Measurements from ENCODE around the gene DENND1A. TPM values are rescaled to one million over a fixed set of nuclear protein-coding genes. Genes with fewer than 3 reads are reported as not detected.
A peak's percentile ranks its signal among the peaks of the same experiment; 100 is the strongest.
"Not testable (repeated sequence)": the region's sequence is repeated elsewhere in the genome, so short reads cannot be mapped to it uniquely, and the experiment has no call there.

DENND1A gene
- total RNA-seq, 1 experiment from 2014 or later: 50.1 TPM

DNA sequence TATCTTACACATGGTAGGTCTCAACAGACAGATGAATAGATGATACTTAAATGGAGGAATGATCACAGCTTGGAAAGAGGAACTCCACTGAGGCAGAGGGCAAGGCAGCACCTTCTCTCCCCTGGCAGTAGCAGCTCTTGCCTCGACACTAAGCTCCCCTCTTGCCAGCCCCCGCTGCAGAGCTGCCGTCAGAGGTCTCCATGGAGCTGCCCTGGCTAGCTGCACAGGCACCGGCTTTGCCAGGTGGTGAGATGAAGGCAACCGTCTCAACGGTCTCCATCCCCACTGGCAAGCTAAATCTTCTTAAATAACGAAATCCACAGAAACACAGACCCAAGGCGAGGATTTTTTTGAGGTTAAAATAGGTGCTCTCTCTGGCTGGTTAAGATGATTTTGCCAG, 492.7 kb downstream of the DENND1A start:
- H2AFZ ChIP-seq (ENCODE audit: low read length): no peak overlapping the region
- H3K36me3 ChIP-seq (ENCODE audit: insufficient read depth, low read length): no peaks in the 10 kb centered on the region
- H3K4me3 ChIP-seq (ENCODE audit: low read length): no peak overlapping the region
- H3K9ac ChIP-seq (ENCODE audit: low read length): no peak overlapping the region
- H3K9me2 ChIP-seq (replicated peaks; ENCODE audit: insufficient read depth, low read length): no peaks in the 10 kb centered on the region
- no peaks in the 10 kb centered on the region for H3K9me3 ChIP-seq (ENCODE audit: low read length)
- no peaks in the 10 kb centered on the region for H3K79me2 ChIP-seq (ENCODE audit: low read length)
- H3K4me1 ChIP-seq (ENCODE audit: low read length): peaks cover 4% of the 10 kb centered on the region
- no peak overlapping the region for H3K4me2 ChIP-seq (ENCODE audit: low read depth, low read length, poor library complexity, severe bottlenecking)
- DNase-seq: no peak
- H3K27ac ChIP-seq (ENCODE audit: low read length): no peak overlapping the region
- H3K27me3 ChIP-seq (ENCODE audit: low read length): no peaks in the 10 kb centered on the region
- H4K20me1 ChIP-seq (ENCODE audit: insufficient read depth, low read depth, low read length): no peaks in the 10 kb centered on the region

DNA sequence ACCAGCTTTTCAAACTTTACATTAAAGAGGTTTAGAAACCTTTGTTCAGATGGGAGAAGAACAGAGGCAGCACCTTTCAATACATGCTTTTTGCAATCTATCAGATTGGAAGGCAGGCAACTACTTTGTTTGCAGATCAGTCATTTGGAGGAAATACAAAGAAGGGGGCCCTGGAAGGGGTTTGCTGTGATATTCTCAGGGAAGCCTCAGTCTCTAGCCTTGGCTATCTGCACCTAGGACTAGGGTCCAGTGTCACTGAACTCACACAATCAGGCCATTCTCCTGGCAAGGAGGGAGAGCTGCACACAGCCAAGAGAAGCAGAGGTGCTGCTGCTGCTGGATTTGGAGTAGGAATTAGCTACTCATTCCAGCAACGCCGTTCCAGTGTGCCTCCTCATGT, 494.5 kb downstream of the DENND1A start:
- DNase-seq: no peak
- no peaks in the 10 kb centered on the region for H3K79me2 ChIP-seq (ENCODE audit: low read length)
- no peak overlapping the region for H3K27ac ChIP-seq (ENCODE audit: low read length)
- H3K9ac ChIP-seq (ENCODE audit: low read length): no peak overlapping the region
- no peaks in the 10 kb centered on the region; the same call in 1 of the 2 replicates for H3K36me3 ChIP-seq (ENCODE audit: insufficient read depth, low read length)
- H2AFZ ChIP-seq (ENCODE audit: low read length): no peak overlapping the region
- no peak overlapping the region for H3K4me2 ChIP-seq (ENCODE audit: low read depth, low read length, poor library complexity, severe bottlenecking)
- H4K20me1 ChIP-seq (ENCODE audit: insufficient read depth, low read depth, low read length): no peaks in the 10 kb centered on the region
- no peaks in the 10 kb centered on the region for H3K9me3 ChIP-seq (ENCODE audit: low read length)
- H3K9me2 ChIP-seq (replicated peaks; ENCODE audit: insufficient read depth, low read length): no peaks in the 10 kb centered on the region
- H3K27me3 ChIP-seq (ENCODE audit: low read length): no peaks in the 10 kb centered on the region
- H3K4me1 ChIP-seq (ENCODE audit: low read length): no peaks in the 10 kb centered on the region
- no peak overlapping the region for H3K4me3 ChIP-seq (ENCODE audit: low read length)

DNA sequence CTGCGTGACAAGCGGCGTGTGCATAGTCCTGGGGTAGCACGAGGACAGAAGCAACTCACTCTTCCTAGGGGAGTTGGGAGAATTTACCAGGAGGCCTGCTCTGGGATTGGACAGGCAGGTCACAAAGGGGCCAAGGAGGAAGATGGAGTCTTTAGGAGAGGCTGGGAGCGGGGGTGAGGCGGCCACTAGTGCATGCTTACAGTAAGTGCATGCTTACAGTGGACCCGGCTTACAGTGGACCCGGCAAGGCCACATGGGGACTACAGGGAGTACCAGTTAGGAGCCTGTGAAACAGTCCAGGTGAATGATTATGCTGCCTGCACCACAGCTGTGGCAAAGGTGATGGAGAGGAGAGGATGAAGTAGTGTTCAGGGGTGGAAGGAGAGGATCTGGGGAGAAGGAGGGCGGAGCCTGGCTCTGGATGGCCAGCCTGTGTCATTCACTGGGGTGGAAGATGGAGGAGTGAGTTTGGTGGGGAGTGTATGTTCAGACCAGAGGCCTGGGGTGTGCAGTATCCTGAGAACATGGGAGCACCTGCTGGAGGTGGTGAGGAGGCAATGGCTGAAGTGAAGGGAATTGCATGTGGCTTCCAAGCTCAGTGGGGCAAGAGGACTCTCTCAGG, 495.2 kb downstream of the DENND1A start:
- no peak overlapping the region for H3K4me3 ChIP-seq (ENCODE audit: low read length)
- H3K27me3 ChIP-seq (ENCODE audit: low read length): no peaks in the 10 kb centered on the region
- H2AFZ ChIP-seq (ENCODE audit: low read length): no peak overlapping the region
- H3K27ac ChIP-seq (ENCODE audit: low read length): no peak overlapping the region
- no peak for DNase-seq
- no peak overlapping the region for H3K4me2 ChIP-seq (ENCODE audit: low read depth, low read length, poor library complexity, severe bottlenecking)
- no peaks in the 10 kb centered on the region for H3K9me3 ChIP-seq (ENCODE audit: low read length)
- no peaks in the 10 kb centered on the region for H3K9me2 ChIP-seq (replicated peaks; ENCODE audit: insufficient read depth, low read length)
- H3K79me2 ChIP-seq (ENCODE audit: low read length): no peaks in the 10 kb centered on the region
- no peak overlapping the region for H3K9ac ChIP-seq (ENCODE audit: low read length)
- H3K4me1 ChIP-seq (ENCODE audit: low read length): no peaks in the 10 kb centered on the region
- no peaks in the 10 kb centered on the region for H4K20me1 ChIP-seq (ENCODE audit: insufficient read depth, low read depth, low read length)
- no peaks in the 10 kb centered on the region; the same call in 1 of the 2 replicates for H3K36me3 ChIP-seq (ENCODE audit: insufficient read depth, low read length)

DNA sequence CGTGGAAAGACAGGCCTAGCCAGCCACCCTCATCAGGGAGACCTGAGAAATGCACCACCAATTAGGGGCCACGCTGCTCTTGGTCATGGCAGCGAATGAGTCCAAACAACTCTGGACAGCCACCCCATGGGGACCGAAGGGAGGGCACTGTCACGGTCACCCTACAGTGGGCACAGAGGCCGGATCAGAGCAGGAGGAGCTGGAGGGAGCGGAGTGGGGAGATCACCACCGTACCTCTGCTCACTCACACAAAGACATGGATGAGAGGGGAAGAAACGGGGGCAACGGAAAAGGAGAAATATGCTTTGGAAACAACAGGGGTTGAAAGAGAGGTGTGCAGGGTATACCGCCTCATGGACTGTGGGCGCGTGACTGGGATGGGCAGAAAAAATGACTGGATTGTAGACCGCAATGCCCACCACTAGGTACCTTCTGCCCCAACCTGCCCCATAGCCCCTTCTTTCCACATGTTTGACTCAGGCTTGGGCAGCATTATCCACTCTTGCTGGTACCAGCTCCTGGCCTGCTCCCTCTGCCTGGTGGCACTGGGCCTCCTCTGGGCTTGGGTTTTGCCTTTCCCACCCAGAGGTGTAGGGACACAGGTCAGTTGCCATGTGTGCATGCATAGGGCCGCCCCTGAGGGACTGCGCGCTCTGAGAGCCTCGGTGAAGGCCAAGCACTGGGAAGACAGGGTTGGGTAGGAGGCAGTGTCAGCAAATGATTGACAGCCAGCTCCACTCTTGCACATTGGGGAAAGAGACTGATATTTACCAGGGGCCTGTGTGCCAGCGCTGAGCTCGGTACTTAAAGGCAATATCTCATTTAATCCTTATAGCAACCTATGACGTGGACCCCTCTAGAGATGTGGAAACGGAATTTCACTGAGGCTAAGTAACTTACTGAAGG, 497.3 kb downstream of the DENND1A start:
- H3K9me2 ChIP-seq (replicated peaks; ENCODE audit: insufficient read depth, low read length): no peaks in the 10 kb centered on the region
- no peak overlapping the region for H3K9ac ChIP-seq (ENCODE audit: low read length)
- H3K4me1 ChIP-seq (ENCODE audit: low read length): peaks cover 13% of the 10 kb centered on the region
- H3K27ac ChIP-seq (ENCODE audit: low read length): no peak overlapping the region
- H3K27me3 ChIP-seq (ENCODE audit: low read length): no peaks in the 10 kb centered on the region
- no peak overlapping the region for H3K4me3 ChIP-seq (ENCODE audit: low read length)
- H3K4me2 ChIP-seq (ENCODE audit: low read depth, low read length, poor library complexity, severe bottlenecking): no peak overlapping the region
- H3K79me2 ChIP-seq (ENCODE audit: low read length): no peaks in the 10 kb centered on the region
- DNase-seq: no peak
- H3K36me3 ChIP-seq (ENCODE audit: insufficient read depth, low read length): no peaks in the 10 kb centered on the region; the same call in 1 of the 2 replicates
- no peaks in the 10 kb centered on the region for H4K20me1 ChIP-seq (ENCODE audit: insufficient read depth, low read depth, low read length)
- H2AFZ ChIP-seq (ENCODE audit: low read length): no peak overlapping the region
- no peaks in the 10 kb centered on the region for H3K9me3 ChIP-seq (ENCODE audit: low read length)

DNA sequence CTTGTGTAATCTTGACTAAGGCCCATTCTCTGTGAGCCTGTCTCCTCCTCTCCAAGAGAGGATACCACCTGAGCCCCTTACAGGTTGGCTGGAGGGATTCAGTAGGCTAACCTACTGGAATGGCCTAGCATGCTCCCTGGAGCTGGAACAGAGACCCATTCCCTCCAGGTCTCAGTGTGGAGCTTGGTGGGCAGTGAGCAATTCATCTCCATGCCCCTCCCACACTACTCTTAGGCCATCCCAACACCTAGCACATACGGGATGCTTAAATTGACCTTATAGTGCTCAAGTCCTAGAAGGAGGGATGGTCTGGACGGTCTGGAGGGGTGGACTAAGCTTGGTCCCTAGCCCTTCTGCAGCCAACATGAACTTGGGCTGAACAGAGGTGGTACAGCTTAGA, 498.3 kb downstream of the DENND1A start:
- no peak for DNase-seq
- no peaks in the 10 kb centered on the region; the same call in 1 of the 2 replicates for H3K36me3 ChIP-seq (ENCODE audit: insufficient read depth, low read length)
- H4K20me1 ChIP-seq (ENCODE audit: insufficient read depth, low read depth, low read length): no peaks in the 10 kb centered on the region
- no peak overlapping the region for H3K4me3 ChIP-seq (ENCODE audit: low read length)
- H2AFZ ChIP-seq (ENCODE audit: low read length): no peak overlapping the region
- no peak overlapping the region for H3K4me2 ChIP-seq (ENCODE audit: low read depth, low read length, poor library complexity, severe bottlenecking)
- H3K9me3 ChIP-seq (ENCODE audit: low read length): no peaks in the 10 kb centered on the region
- H3K9ac ChIP-seq (ENCODE audit: low read length): no peak overlapping the region
- no peaks in the 10 kb centered on the region for H3K79me2 ChIP-seq (ENCODE audit: low read length)
- H3K4me1 ChIP-seq (ENCODE audit: low read length): peaks cover 24% of the 10 kb centered on the region
- H3K9me2 ChIP-seq (replicated peaks; ENCODE audit: insufficient read depth, low read length): no peaks in the 10 kb centered on the region
- no peaks in the 10 kb centered on the region for H3K27me3 ChIP-seq (ENCODE audit: low read length)
- H3K27ac ChIP-seq (ENCODE audit: low read length): no peak overlapping the region

DNA sequence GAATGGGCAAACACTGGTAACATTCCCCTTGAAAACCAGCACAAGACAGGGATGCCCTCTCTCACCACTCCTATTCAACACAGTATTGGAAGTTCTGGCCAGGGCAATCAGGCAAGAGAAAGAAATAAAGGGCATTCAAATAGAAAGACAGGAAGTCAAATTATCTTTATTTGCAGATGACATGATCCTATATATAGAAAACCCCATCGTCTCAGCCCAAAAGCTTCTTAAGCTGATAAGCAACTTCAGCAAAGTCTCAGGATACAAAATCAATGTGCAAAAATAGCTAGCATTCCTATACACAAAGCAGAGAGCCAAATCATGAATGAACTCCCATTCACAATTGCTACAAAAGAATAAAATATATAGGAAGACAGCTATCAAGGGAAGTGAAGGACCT, 501.5 kb downstream of the DENND1A start:
- Histone ChIP-seq H3K4me2 (ENCODE audit: low read depth, low read length, poor library complexity, severe bottlenecking) (peak overlapping the region; percentile 43), H3K27ac (ENCODE audit: low read length) (peak overlapping the region; percentile 27; the same call in 1 of the 2 replicates), H3K4me1 (ENCODE audit: low read length) (peaks cover 30% of the 10 kb centered on the region)
- DNase-seq; H3K27me3 ChIP-seq (ENCODE audit: low read length); H2AFZ ChIP-seq (ENCODE audit: low read length); H3K79me2 ChIP-seq (ENCODE audit: low read length); H3K9ac ChIP-seq (ENCODE audit: low read length); H3K36me3 ChIP-seq (ENCODE audit: insufficient read depth, low read length); H4K20me1 ChIP-seq (ENCODE audit: insufficient read depth, low read depth, low read length); H3K9me3 ChIP-seq (ENCODE audit: low read length); H3K9me2 ChIP-seq (replicated peaks; ENCODE audit: insufficient read depth, low read length); H3K4me3 ChIP-seq (ENCODE audit: low read length): not testable (repeated sequence)

DNA sequence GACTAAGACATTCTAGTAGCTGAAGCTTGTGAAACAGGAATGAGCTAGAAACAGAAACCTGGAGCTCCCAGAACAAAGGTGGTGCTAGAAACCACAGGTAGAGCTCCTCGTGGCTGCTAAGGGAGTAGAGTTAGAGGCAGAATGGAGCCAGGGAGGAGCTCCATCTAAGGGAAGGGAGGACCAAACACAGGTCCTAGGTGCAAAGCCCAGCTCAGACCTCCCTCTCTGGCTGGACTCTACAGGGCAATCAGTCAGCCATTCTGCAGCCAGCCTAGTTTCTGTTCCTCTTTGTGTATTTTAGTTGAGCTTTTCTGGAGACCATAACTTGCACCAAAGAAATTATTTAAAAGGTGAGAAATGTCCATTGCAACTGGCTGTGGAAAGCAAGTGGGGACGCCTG, 503.5 kb downstream of the DENND1A start:
- H3K4me2 ChIP-seq (ENCODE audit: low read depth, low read length, poor library complexity, severe bottlenecking): peak overlapping the region; percentile 42

DNA sequence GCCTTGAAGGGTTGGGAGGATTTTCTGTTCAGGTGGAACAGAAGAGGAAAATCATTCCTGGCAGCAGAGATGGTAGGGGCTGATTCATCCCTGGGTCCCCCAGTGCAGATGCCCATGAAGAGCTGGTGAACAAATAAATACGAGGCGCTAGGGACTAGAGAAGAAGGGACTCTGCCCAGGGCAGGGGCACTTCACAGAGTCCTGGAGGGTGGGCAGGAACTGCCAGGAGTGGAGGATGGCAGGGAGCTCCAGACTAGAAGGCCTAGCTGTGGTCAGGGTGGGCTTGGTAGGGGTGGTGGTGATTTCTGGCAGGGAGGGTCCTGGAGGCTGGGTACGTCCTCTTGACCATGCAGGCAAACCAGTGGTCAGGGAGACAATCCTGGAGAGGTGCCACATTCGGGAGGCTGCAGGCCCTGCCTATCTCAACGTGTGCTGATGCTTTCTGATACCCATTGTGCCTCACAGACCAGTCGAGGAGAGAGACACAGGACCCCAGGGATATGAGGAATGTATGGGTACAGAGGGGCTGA, 504.0 kb downstream of the DENND1A start:
- Histone ChIP-seq H3K9ac (ENCODE audit: low read length) (peak overlapping the region; percentile 49; the same call in 1 of the 2 replicates), H3K4me3 (ENCODE audit: low read length) (no peak overlapping the region), H3K9me2 (replicated peaks; ENCODE audit: insufficient read depth, low read length) (no peaks in the 10 kb centered on the region), H3K4me2 (ENCODE audit: low read depth, low read length, poor library complexity, severe bottlenecking) (peak overlapping the region; percentile 42), H3K36me3 (ENCODE audit: insufficient read depth, low read length) (no peaks in the 10 kb centered on the region; the same call in 1 of the 2 replicates), H3K9me3 (ENCODE audit: low read length) (no peaks in the 10 kb centered on the region), H3K4me1 (ENCODE audit: low read length) (peaks cover 30% of the 10 kb centered on the region), H3K79me2 (ENCODE audit: low read length) (no peaks in the 10 kb centered on the region), H3K27ac (ENCODE audit: low read length) (peak overlapping the region; percentile 80), H4K20me1 (ENCODE audit: insufficient read depth, low read depth, low read length) (no peaks in the 10 kb centered on the region), H3K27me3 (ENCODE audit: low read length) (no peaks in the 10 kb centered on the region), H2AFZ (ENCODE audit: low read length) (peak overlapping the region; percentile 47)
- no peak for DNase-seq

More for the DNA sequence above, 503.5 kb downstream of the DENND1A start:
- Histone ChIP-seq H4K20me1 (ENCODE audit: insufficient read depth, low read depth, low read length) (no peaks in the 10 kb centered on the region), H3K9me2 (replicated peaks; ENCODE audit: insufficient read depth, low read length) (no peaks in the 10 kb centered on the region), H3K9me3 (ENCODE audit: low read length) (no peaks in the 10 kb centered on the region), H3K4me3 (ENCODE audit: low read length) (no peak overlapping the region), H3K27ac (ENCODE audit: low read length) (peak overlapping the region; percentile 80), H3K27me3 (ENCODE audit: low read length) (no peaks in the 10 kb centered on the region), H3K79me2 (ENCODE audit: low read length) (no peaks in the 10 kb centered on the region), H3K9ac (ENCODE audit: low read length) (peak overlapping the region; percentile 49), H3K36me3 (ENCODE audit: insufficient read depth, low read length) (no peaks in the 10 kb centered on the region; the same call in 1 of the 2 replicates), H2AFZ (ENCODE audit: low read length) (peak overlapping the region; percentile 47), H3K4me1 (ENCODE audit: low read length) (peaks cover 30% of the 10 kb centered on the region)
- DNase-seq: peak; percentile 77

Measured in Karpas-422 (cell line).